ENCODE measurements around the gene PKN3. TPM values are rescaled to one million over a fixed set of nuclear protein-coding genes. Genes with fewer than 3 reads are reported as not detected.
A peak's percentile ranks its signal among the peaks of the same experiment; 100 is the strongest.

Gene PKN3
- total RNA-seq, 1 experiment from 2014 or later, result 18.7 TPM

DNA sequence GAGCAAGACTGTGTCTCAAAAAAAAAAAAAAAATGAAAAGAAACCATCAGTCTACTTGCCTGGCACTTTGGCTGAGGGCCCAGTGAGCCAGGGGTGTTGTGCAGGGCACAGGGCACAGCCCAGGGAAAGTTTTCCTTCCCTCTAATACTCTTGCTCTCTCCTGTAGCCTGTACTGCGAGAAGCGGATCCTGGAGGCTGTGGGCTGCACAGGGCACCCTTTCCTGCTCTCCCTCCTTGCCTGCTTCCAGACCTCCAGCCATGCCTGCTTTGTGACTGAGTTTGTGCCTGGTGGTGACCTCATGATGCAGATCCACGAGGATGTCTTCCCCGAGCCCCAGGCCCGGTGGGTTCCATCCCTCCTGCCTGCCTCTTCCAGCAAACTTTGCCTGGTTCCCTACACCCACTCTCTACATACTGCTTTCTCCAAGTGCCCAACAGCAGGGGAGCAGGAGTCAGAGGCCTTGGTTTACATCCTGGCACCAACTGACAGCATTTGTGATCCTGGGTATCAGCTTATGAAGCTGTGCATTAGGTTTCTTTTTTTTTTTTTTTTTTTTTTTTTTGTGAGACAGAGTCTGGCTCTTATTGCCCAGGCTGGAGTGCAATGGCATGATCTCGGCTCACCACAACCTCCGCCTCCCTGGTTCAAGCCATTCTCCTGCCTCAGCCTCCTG is 14.4 kb downstream of the PKN3 start:
- DNase-seq (ENCODE audit: low spot score), result no peak

DNA sequence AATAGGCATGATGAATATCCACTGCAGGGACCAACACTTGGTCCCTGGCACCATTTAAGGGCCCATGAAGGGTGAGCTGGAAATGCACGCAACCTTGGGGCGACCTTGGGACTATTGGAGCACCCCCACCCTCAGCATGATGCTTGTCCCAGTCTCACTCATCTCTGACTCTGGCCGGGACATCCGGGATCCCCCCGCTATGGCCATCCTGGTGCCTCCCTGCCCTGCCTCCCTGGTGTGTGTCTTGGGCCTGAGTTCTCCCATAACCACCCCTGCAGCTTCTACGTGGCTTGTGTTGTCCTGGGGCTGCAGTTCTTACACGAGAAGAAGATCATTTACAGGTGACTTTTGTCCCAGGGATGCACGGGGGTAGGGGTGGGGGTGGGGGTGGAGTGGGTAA is 15.7 kb downstream of the PKN3 start:
- DNase-seq (ENCODE audit: low spot score), result no peak

DNA sequence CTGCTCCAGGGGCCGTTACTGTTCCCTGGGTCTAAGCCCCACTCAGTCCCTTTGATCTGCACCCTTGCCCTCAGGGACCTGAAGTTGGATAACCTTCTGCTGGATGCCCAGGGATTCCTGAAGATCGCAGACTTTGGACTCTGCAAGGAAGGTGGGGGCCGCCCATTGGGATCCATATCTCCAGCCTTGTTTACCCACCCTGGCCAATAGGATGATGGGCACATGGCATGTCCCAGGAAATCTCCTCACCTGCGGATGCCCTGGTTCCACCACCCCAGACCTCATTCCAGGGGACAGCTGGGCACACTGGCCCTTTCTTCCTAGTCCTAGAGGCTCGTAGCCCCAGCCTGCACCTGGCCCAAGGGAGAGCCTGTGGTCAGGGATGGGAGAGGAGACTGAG is 16.2 kb downstream of the PKN3 start:
- no peak for DNase-seq (ENCODE audit: low spot score)

DNA sequence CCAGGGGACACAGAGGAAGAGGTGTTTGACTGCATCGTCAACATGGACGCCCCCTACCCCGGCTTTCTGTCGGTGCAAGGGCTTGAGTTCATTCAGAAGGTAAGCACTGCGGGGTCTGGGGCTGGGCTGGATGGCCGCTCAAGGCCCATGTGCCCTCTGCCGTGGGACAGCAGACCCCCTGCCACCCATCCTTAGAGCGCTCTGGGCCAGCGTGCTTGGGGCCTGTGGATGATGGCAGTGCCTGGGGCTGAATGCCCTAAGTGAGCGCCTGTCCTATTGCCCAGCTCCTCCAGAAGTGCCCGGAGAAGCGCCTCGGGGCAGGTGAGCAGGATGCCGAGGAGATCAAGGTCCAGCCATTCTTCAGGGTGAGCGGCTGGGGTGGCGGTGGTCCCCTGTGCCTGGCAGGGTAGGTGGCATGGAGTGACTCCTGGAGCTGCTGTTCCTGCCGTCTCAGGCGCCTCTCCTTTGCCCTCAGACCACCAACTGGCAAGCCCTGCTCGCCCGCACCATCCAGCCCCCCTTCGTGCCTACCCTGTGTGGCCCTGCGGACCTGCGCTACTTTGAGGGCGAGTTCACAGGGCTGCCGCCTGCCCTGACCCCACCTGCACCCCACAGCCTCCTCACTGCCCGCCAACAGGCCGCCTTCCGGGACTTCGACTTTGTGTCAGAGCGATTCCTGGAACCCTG is 17.8 kb downstream of the PKN3 start:
- DNase-seq (ENCODE audit: low spot score), result no peak

GRCh38 chr9:128720841-128721486 is 18.7 kb downstream of the PKN3 start:
- no peak for DNase-seq (ENCODE audit: low spot score)

GRCh38 chr9:128721487-128722010 is 19.2 kb downstream of the PKN3 start:
- DNase-seq (ENCODE audit: low spot score), result no peak

DNA sequence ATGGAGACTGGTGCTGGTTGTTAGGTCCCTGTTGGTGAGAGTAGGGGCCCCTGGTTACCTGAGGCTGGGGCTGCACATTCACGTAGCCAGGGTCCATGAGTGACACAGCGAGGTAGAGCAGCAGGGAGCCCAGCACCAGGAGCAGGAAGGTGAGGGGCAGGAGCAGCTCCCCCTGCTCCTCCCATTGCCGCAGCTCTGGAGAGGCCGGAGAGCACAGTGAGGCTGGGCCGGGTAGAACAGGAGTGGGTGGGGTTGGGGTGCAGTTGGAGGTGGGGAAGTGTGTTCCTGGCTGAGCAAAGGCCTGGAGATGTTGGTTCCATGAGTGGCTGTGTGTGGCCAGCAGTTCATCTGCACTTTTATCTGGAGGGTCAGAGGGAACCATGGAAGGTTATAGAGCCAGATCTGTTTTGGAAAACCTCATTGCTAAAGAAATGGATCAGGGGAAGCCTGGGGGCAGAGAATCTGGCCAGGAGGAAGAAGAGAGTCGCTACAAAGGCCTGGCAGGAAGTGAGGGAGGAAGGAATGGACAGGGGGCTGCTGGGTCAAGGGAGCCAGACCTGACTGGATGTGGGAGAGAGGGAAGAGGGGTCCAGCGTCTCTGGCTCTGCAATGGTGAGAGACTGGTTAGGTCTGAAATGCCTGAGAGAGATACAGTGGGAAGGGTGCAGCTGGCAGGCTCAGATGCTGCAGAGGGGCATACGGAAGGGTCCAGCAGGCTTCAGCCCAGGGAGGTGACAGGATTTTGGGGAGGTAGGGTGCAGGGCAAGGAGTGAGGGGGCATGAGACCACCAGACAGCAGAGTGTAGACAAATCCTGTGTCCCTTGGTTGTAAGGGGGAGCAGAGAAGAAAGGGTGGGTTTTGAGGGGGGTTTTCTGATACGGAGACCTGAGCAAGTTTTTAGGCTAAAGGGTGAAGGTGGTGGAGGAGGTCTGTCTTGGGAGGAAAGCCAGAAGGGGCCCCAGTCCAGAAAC is 20.4 kb downstream of the PKN3 start:
- no peak for DNase-seq (ENCODE audit: low spot score)

- DNase-seq (ENCODE audit: low spot score), result no peak
Observed at GRCh38 chr9:128723352-128723865, 21.1 kb downstream of the PKN3 start.

- DNase-seq (ENCODE audit: low spot score), result peak; percentile 99
Observed at GRCh38 chr9:128723866-128724743, 21.8 kb downstream of the PKN3 start, which contains the start of gene ZDHHC12. ZDHHC12 (minus strand) TSS chr9:128724127; CDS start chr9:128724093, 34 bp downstream.

- peak; percentile 75 for DNase-seq (ENCODE audit: low spot score)
Observed at GRCh38 chr9:128724744-128725211, 22.5 kb downstream of the PKN3 start.

GRCh38 chr9:128727640-128728248 is 25.4 kb downstream of the PKN3 start:
- no peak for DNase-seq (ENCODE audit: low spot score)

DNA sequence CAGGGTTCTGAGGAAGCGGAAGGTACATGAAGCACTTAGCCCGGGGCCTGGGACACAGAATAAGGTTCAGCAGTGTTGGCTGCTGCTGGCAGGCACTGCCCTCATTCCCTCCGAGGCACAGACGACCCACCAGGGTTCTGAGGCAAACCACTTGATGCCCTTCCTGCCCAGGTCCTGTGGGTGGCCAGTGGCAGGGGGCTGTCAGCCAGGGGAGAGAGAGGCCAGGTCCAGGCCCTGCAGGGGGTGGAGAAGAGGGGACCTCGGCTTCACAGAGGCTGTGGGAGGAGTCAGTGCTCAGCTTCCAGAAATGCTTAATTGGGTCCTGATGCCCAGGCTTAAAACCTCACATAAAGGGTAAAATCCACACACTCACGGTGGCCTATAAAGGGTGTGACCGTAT is 26.0 kb downstream of the PKN3 start:
- no peak for DNase-seq (ENCODE audit: low spot score)

DNA sequence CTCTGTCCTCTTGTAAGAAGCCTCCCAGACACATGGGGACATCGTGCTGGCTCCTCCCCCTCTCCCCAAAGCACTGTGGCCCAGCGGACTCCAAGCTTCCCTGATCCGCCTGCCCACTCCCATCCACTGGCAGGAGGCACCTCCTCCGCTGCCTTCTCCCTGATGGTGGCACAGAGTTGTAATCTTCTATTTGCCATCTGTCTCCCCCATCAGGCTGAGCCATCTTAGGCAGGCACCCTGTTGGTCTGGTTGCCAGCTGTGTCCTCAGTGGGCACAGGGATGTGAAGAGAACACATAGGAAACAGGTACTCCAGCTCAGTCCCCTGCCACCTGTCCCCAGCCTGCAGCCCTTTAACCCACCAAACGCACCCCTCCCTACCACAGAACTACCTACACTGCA is 27.0 kb downstream of the PKN3 start:
- DNase-seq (ENCODE audit: low spot score), result no peak

DNA sequence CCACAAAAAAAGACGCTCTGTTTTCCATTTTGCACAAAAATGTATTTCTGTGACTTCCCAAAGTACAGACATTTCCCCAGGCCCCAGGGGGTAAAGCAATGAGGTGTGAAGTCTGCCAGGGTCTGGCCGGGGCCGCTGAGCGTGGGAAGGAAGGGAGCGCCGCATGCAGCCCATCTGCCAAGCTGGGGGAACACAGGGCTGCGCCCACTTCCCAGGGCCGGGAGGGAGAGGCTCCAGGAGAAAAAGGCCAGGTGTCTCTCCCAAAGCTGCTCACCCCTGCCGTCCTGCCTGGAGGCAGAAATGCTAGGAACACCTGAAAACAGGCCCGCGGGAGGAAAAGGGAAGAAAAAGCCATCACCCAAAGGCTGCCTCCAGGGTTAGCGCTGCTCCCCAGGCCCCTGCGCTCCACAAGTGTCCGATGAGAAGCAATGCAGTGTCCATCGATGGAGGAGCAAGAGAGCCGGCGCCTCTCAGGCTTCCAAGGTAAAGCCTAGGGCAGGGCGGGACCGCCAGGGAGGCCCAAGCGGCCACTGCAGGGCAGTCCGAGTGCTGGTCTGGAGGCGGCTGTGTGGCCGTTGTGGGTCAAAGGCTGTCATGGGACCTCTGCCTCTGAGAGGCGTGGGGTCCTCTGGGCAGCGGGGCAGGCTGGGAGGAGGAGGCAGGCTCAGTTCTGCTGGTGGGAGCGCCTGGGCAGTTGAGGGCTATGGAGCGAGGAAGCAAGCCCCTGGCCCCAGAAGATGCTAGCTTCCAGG is 27.6 kb downstream of the PKN3 start:
- no peak for DNase-seq (ENCODE audit: low spot score)

DNA sequence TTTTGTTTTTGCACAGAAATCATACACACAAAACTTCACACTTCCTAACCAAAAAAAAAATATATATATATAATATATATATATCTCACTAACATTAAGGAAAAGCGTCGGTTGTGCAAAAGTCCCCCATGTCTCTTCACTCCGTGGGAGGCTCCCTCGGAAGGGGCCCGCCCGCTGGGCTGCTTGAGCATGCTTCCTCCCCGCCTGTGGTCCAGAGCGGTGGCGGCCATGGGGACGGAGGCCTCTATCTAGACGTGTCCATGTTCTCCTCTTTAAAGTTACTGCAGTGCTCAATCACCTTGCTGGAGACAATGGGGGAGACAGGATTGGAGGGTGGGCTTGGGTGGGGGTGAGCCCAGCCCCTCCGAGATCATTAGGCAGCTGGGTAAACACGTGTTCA is 28.8 kb downstream of the PKN3 start:
- no peak for DNase-seq (ENCODE audit: low spot score)

GRCh38 chr9:128731691-128732090 is 29.4 kb downstream of the PKN3 start:
- DNase-seq (ENCODE audit: low spot score), result no peak

DNA sequence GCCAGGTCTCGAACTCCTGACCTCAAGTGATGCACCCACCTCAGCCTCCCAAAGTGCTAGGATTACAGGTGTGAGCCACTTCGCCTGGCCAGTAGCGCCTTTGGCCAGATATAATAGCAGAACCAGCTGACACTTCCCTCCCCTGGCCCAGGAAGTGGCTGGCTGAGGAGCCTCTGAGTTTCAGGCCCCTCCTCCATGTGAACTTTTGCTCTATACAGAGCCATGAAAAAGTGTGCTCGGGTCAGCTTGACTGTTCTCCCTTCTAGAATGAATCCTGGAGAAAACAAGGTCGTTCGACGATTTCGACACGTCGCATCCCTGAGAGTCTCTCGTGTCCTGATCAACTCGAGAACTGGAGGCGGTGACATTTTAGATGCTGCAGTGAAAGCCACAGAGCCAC is 30.3 kb downstream of the PKN3 start:
- DNase-seq (ENCODE audit: low spot score), result no peak

DNA sequence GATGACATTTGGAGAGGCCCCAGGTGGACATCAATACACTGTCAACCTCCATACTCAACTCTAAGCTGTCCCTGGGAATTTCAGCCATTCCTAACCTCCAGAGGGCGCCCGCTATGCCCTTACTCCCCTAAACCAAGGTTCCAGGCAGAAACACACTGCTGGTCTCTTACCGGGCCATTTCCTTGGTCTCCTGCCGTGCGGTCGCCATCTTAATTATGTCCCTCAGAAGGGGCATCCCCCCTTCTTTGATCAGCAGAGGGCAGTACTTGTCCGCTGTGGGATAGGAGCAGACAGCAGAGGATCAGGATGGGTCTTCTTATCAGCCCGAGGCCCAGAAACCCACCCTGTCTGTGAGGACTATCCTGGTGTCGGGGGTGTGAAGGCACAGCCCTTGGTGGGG is 31.0 kb downstream of the PKN3 start:
- peak; percentile 95 for DNase-seq (ENCODE audit: low spot score)

DNA sequence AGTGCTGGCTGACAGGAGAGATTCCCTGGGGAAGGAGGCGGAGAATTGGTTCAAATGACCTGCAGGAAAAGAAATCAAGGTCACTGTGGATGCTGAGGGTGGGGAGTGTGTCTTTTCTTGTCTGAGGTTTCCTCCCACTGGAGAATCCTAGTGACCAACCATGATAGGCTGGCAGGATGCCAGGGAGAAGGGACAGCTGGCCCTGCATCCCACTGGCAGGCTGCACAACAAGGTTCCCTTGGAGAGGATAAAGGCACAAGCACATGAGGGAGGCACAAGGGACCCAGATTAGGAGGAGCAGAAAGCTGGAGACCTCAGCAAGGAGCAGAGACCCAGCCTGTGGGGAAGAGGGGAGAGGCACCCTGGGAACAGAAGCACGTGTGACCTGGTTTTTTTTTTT is 33.1 kb downstream of the PKN3 start:
- no peak for DNase-seq (ENCODE audit: low spot score)

Measured in HT-29 (cell line).